ENCODE results near the gene CD2AP. TPM values are rescaled to one million over a fixed set of nuclear protein-coding genes. Genes with fewer than 3 reads are reported as not detected.
"Not testable (repeated sequence)": the region's sequence is repeated elsewhere in the genome, so short reads cannot be mapped to it uniquely, and the experiment has no call there.

CD2AP gene
- total RNA-seq, 3 donors from 2014 or later = 61.7 to 173 (median 104) TPM

DNA sequence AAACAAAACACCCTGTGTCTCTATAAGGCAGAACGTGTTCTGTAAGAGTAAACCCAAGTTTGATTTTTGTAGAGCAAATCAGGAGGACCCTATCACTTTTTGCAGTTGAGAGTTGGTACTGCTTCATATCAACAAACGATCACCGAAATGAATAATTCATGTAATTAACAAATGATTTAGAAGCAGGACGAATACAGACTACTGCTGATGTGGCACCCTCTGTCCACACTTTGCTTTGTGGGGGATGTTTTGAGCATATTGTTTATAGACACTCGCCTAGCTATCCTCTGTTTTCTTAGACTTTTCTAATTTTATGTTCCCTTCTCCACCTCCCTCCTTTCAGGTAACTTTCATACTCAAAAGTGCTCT, 1.5 kb downstream of the CD2AP start:
- no peak for TF ChIP-seq CTCF (IDR thresholded peaks at IDR 0.05)
- Histone ChIP-seq H3K4me3 (peak overlapping the region; percentile 67), H3K4me1 (ENCODE audit: low read depth) (peaks cover 25% of the 10 kb centered on the region), H3K36me3 (ENCODE audit: low read depth) (no peaks in the 10 kb centered on the region), H3K9me3 (no peaks in the 10 kb centered on the region)
- intact Hi-C loops (cut with DNase I, micrococcal nuclease) = loop anchor here in 1 of 2 donors (10.0 kb wide), 1 partner anchor 64 kb away; no protein-coding TSS in a partner anchor
- DNase-seq (no peak), ATAC-seq (no peak)

GRCh38 chr6:47479874-47480273, 2.3 kb downstream of the CD2AP start:
- H3K36me3 ChIP-seq (ENCODE audit: low read depth) = no peaks in the 10 kb centered on the region
- no peak for DNase-seq
- no peaks in the 10 kb centered on the region for H3K9me3 ChIP-seq
- H3K4me1 ChIP-seq (ENCODE audit: low read depth) = peaks cover 33% of the 10 kb centered on the region
- H3K4me3 ChIP-seq = no peak overlapping the region
- no peak for ATAC-seq
- intact Hi-C loops (cut with DNase I, micrococcal nuclease) = loop anchor here in 1 of 2 donors (10.0 kb wide), 1 partner anchor 65 kb away; no protein-coding TSS in a partner anchor
- no peak for TF ChIP-seq CTCF (IDR thresholded peaks at IDR 0.05)

DNA sequence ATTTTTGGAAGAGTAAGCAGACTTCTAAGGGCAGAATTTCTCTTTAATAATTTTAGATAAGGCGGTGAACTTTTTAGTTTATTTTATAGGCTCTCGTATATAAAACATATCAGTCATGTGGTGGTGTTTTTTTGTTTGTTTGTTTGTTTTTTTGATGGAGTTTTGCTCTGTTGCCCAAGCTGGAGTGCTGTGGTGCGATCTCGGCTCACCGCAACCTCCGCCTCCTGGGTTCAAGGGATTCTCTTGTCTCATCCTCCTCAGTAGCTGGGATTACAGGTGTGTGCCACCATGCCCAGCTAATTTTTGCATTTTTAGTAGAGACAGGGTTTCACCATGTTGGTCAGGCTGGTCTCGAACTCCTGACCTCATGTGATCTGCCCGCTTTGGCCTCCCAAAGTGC, 3.6 kb downstream of the CD2AP start:
- H3K4me1 ChIP-seq (ENCODE audit: low read depth) = peaks cover 35% of the 10 kb centered on the region
- H3K36me3 ChIP-seq (ENCODE audit: low read depth); H3K9me3 ChIP-seq; DNase-seq; ATAC-seq; intact Hi-C loops (cut with DNase I, micrococcal nuclease); H3K4me3 ChIP-seq: not testable (repeated sequence)

- Histone ChIP-seq H3K4me3 (no peak overlapping the region), H3K9me3 (no peaks in the 10 kb centered on the region), H3K4me1 (ENCODE audit: low read depth) (peaks cover 35% of the 10 kb centered on the region), H3K36me3 (ENCODE audit: low read depth) (no peaks in the 10 kb centered on the region)
- no peak for TF ChIP-seq CTCF (IDR thresholded peaks at IDR 0.05)
- DNase-seq (no peak), ATAC-seq (no peak)
- intact Hi-C loops (cut with DNase I, micrococcal nuclease) = no loop called here
Observed at GRCh38 chr6:47481806-47482205, 4.2 kb downstream of the CD2AP start.

DNA sequence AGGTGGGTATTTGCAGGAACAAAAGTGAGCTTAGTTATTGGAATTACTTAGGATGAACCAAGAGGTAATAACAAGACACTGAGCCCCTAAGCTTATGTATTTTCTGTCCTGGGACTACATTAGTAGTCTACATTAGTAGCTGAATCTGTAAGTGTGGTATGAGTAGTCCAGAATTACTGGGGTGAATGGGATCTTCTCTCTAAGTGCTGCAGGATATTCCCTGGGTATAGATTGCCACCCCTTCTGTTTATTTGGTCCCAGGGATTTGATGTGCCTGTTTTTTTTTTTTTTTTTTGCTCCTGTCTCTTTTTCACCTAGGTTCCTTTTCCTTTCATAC, 5.9 kb downstream of the CD2AP start:
- no peak for TF ChIP-seq CTCF (IDR thresholded peaks at IDR 0.05)
- ATAC-seq (no peak), DNase-seq (no peak)
- no peaks in the 10 kb centered on the region for H3K36me3 ChIP-seq (ENCODE audit: low read depth)
- no peak overlapping the region for H3K4me3 ChIP-seq
- no peaks in the 10 kb centered on the region for H3K9me3 ChIP-seq
- intact Hi-C loops (cut with DNase I, micrococcal nuclease) = no loop called here
- peaks cover 35% of the 10 kb centered on the region for H3K4me1 ChIP-seq (ENCODE audit: low read depth)

DNA sequence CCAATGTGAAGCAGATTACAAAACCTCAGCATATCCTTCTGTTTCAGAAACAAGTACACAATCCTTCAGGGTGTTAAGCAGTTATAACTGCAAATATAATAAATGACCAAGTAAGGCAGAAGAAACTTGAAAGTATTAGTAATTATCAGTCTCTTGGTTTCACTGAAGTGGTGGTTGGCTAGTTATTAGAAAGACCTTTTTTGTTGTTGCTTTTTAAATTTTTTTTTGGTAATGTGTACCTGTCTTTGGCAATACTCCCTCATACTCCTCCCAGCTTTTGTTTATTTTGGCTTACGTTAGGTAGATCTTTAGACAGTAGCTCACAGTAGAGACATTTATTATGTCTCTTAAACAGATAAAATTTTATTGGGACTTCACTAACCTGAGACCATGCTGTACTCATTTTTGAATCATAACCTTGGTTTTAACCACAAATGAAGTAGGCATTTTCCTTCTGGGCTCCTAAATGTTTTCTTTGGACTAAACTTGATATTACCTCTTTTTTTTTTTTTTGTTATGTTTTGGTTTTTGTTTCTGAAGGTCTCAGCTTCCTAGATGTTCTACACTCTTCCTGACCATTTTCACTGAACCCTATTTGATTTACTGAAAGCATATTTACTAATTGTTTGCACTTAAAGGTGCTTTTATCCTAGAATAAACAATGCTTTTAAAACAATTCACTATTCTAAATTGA, 6.4 kb downstream of the CD2AP start:
- H3K4me1 ChIP-seq (ENCODE audit: low read depth) = peaks cover 38% of the 10 kb centered on the region
- H3K36me3 ChIP-seq (ENCODE audit: low read depth) = no peaks in the 10 kb centered on the region
- H3K9me3 ChIP-seq = no peaks in the 10 kb centered on the region
- ATAC-seq (peak; percentile 81), DNase-seq (no peak)
- TF ChIP-seq CTCF (IDR thresholded peaks at IDR 0.05) = no peak
- intact Hi-C loops (cut with DNase I, micrococcal nuclease) = no loop called here
- H3K4me3 ChIP-seq = no peak overlapping the region
